ENCODE measurements around the gene NINJ1. TPM values are rescaled to one million over a fixed set of nuclear protein-coding genes. Genes with fewer than 3 reads are reported as not detected.

NINJ1 gene
- total and polyA plus RNA-seq, 2 donors (not counting 3 experiments of a cell fraction or from before 2014, with no cell fraction given): 31.5 to 57.7 TPM

- FAIRE-seq (peak; percentile 95), DNase-seq (ENCODE audit: low read depth, low spot score) (peak; percentile 99)
- TF ChIP-seq JUN (IDR thresholded peaks at IDR 0.05; ENCODE audit: borderline replicate concordance, insufficient read depth, insufficient read length, low read depth): no peak
- TF ChIP-seq MAX (IDR thresholded peaks at IDR 0.05; ENCODE audit: insufficient read depth, insufficient read length): no peak
- no peak for TF ChIP-seq EZH2 (IDR thresholded peaks at IDR 0.05; ENCODE audit: borderline replicate concordance, low read depth, low read length, severe bottlenecking)
- TF ChIP-seq FOS (IDR thresholded peaks at IDR 0.05; ENCODE audit: borderline replicate concordance, insufficient read depth, low read length): no peak
- no peak for TF ChIP-seq GATA2 (IDR thresholded peaks at IDR 0.05; ENCODE audit: insufficient read depth, insufficient read length, low read depth, low read length)
- no peak for TF ChIP-seq CTCF (IDR thresholded peaks at IDR 0.05; ENCODE audit: extremely low read depth in 1 of 2, insufficient read depth in 1 of 2, low read depth in 1 of 2, low read length in 2 of 2)
- peak; percentile 47 for TF ChIP-seq POLR2A (IDR thresholded peaks at IDR 0.05; ENCODE audit: low read depth, low read length)
- TF ChIP-seq MYC (IDR thresholded peaks at IDR 0.05; ENCODE audit: low read depth, low read length): no peak
- TF ChIP-seq POLR2AphosphoS5 (IDR thresholded peaks at IDR 0.05; ENCODE audit: insufficient read depth, low read depth, low read length): peak; percentile 40
- POLR2A ChIA-PET: interaction anchor here (1.0 to 1.7 kb wide), 5 partner anchors 34 to 425 kb away, joined by 3 to 8 read pairs (median 4); partner anchors contain the start of genes FAM120AOS, IPPK and NINJ1
- no peaks in the 10 kb centered on the region for H3K36me3 ChIP-seq (ENCODE audit: control insufficient read depth in 2 of 2, extremely low read depth in 1 of 2, insufficient read depth in 2 of 2, low read length in 2 of 2)
- intact Hi-C loops (cut with micrococcal nuclease): loop anchor here (1.0 to 10.0 kb wide), 5 partner anchors 217 to 1069 kb away; partner anchors contain the start of genes FAM120AOS, IPPK and ZNF484
- H3K9me3 ChIP-seq (replicated peaks; ENCODE audit: control insufficient read depth, insufficient read depth, low read length): no peaks in the 10 kb centered on the region
- no peaks in the 10 kb centered on the region for H3K9me1 ChIP-seq (replicated peaks; ENCODE audit: control insufficient read depth, extremely low read depth, insufficient read depth, low read length)
- peak overlapping the region in 2 of 3 experiments; percentile 18 to 83 for H3K4me3 ChIP-seq (replicated peaks in 1 of 3; ENCODE audit: insufficient read depth in 1 of 3, low read depth in 1 of 3, low read length in 3 of 3)
- H3K4me1 ChIP-seq (ENCODE audit: control insufficient read depth, extremely low read depth, insufficient read depth, low read length): peaks cover 34% of the 10 kb centered on the region
- peak overlapping the region; percentile 36 for H3K9ac ChIP-seq (replicated peaks; ENCODE audit: extremely low read depth, insufficient read depth, low read length)
- no TSS peak for BruUV-seq (replicated peaks)
- H4K20me1 ChIP-seq (replicated peaks; ENCODE audit: control insufficient read depth, extremely low read depth, insufficient read depth, low read length): no peaks in the 10 kb centered on the region
- peak overlapping the region; percentile 29 for H2AFZ ChIP-seq (ENCODE audit: low read depth, low read length)
- peak overlapping the region; percentile 20 for H3K4me2 ChIP-seq (ENCODE audit: insufficient read depth, low read length)
- H3K27me3 ChIP-seq (ENCODE audit: control insufficient read depth in 2 of 2, insufficient read depth in 2 of 2, low read length in 2 of 2): no peaks in the 10 kb centered on the region
- peaks cover 34% of the 10 kb centered on the region for H3K79me2 ChIP-seq (ENCODE audit: control insufficient read depth, insufficient read depth, low read length)
- peak overlapping the region; percentile 69 for H3K27ac ChIP-seq (ENCODE audit: insufficient read depth, low read depth, low read length)
- dilution Hi-C loops (cut with MboI; ENCODE audit: extremely low pct_ligation_motif_present, low sequenced_read_pairs): no loop called here
- CTCF ChIA-PET: interaction anchor here (0.9 to 2.0 kb wide), 7 partner anchors 14 to 471 kb away, joined by 3 to 13 read pairs (median 5); partner anchors contain the start of gene NINJ1
These were observed 38.6 kb downstream of the NINJ1 start for GRCh38 chr9:93095205-93096130.
